Vagina (tissue), 2 donors: ENCODE data around the gene PI4KA. TPM values are rescaled to one million over a fixed set of nuclear protein-coding genes. Genes with fewer than 3 reads are reported as not detected.

Source experiments
- DNase-seq, 2 donors: peaks; one replicate each; pipeline ENCODE4 v3.0.0-alpha.2; 2017; ENCODE audit errors: extremely low spot score in 2 of 2
- H3K27ac ChIP-seq: fragments of 200-600 bp; sonication (generic); one replicate; pipeline ENCODE4 v1.5.1; 2019
- H3K27me3 ChIP-seq: fragments of 200-600 bp; sonication (generic); one replicate; pipeline ENCODE4 v1.5.1; 2019
- H3K36me3 ChIP-seq, 2 donors: fragments of 200-600 bp; sonication (generic); one replicate each; pipeline ENCODE4 v1.5.1; 2017 to 2019
- H3K4me1 ChIP-seq: fragments of 200-600 bp; sonication (generic); one replicate; pipeline ENCODE4 v1.5.1; 2019
- H3K4me3 ChIP-seq, 2 donors: fragments of 200-600 bp; sonication (generic); 1 replicate in 1 of 2; 2 replicates in 1 of 2; pipeline ENCODE4 v1.5.1; 2016 to 2019
- H3K9me3 ChIP-seq: fragments of 200-600 bp; sonication (generic); one replicate; pipeline ENCODE4 v1.5.1; 2019
- POLR2A ChIP-seq, 2 donors: fragments of 450-650 bp; IDR thresholded peaks; one replicate each; pipeline ENCODE4 v1.6.1; 2017; ENCODE audit warnings: antibody characterized with exemption in 2 of 2, mild to moderate bottlenecking in 2 of 2, moderate library complexity in 2 of 2
- POLR2AphosphoS5 ChIP-seq, 2 donors: sonication (generic); formaldehyde crosslinking; IDR thresholded peaks; one replicate each; pipeline ENCODE4 v1.9.0; 2017; ENCODE audit warnings: antibody characterized with exemption in 2 of 2, mild to moderate bottlenecking in 2 of 2, low read depth in 1 of 2; ENCODE audit not compliant: insufficient read depth in 1 of 2
- intact Hi-C: fragments of 100-400 bp; cut with DNase I; formaldehyde crosslinking; loops from one replicate; pipeline ENCODE4 v1.15.1; 2023
- total RNA-seq: library from RNA; depleted of rRNA; stranded (reverse); fragments of >200 nt; gene quantifications from one replicate; pipeline ENCODE4 v1.2.3, GENCODE V29; 2016
- TF ChIP-seq, protein P1 (sequence below), 3 experiments: fragments of 450-650 bp in 2 of 3; fragments of 200-600 bp in 1 of 3; sonication (generic) in 1 of 3; IDR thresholded peaks; one replicate each; pipeline ENCODE4 v1.5.1; 2017 to 2019; ENCODE audit warnings: antibody characterized with exemption in 3 of 3, mild to moderate bottlenecking in 2 of 3, moderate library complexity in 2 of 3

The PI4KA gene
- total RNA-seq, 1 donor from 2014 or later = 135 TPM

DNA sequence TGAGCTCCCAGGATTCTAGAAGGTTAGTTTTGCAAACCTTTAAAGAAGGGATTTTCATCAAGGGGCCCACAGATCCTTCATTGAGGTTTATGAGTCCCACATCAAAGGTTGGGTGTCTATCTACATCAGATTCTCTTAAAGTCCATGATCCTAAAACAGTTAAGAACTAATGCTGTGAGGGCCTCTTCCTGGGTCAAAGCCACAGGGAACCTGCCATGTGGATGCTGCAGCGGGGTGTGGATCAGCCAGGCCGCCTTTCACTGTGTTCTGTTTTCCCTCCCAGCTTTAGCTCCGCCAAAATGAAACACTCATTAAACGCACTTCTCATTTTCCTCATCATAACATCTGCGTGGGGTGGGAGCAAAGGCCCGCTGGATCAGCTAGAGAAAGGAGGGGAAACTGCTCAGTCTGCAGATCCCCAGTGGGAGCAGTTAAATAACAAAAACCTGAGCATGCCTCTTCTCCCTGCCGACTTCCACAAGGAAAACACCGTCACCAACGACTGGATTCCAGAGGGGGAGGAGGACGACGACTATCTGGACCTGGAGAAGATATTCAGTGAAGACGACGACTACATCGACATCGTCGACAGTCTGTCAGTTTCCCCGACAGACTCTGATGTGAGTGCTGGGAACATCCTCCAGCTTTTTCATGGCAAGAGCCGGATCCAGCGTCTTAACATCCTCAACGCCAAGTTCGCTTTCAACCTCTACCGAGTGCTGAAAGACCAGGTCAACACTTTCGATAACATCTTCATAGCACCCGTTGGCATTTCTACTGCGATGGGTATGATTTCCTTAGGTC lies 79.4 kb downstream of the PI4KA start:
- Histone ChIP-seq H3K4me3 (no peak overlapping the region), H3K27ac (peak overlapping the region; percentile 77), H3K4me1 (peaks cover 30% of the 10 kb centered on the region), H3K9me3 (no peaks in the 10 kb centered on the region), H3K36me3 (no peaks in the 10 kb centered on the region), H3K27me3 (no peaks in the 10 kb centered on the region)
- DNase-seq = no peak
- intact Hi-C loops = no loop called here
- TF ChIP-seq POLR2A (IDR thresholded peaks at IDR 0.05) (no peak), POLR2AphosphoS5 (IDR thresholded peaks at IDR 0.05; ENCODE audit: insufficient read depth in 1 of 2, low read depth in 1 of 2) (no peak)
- TF ChIP-seq, protein P1, sequence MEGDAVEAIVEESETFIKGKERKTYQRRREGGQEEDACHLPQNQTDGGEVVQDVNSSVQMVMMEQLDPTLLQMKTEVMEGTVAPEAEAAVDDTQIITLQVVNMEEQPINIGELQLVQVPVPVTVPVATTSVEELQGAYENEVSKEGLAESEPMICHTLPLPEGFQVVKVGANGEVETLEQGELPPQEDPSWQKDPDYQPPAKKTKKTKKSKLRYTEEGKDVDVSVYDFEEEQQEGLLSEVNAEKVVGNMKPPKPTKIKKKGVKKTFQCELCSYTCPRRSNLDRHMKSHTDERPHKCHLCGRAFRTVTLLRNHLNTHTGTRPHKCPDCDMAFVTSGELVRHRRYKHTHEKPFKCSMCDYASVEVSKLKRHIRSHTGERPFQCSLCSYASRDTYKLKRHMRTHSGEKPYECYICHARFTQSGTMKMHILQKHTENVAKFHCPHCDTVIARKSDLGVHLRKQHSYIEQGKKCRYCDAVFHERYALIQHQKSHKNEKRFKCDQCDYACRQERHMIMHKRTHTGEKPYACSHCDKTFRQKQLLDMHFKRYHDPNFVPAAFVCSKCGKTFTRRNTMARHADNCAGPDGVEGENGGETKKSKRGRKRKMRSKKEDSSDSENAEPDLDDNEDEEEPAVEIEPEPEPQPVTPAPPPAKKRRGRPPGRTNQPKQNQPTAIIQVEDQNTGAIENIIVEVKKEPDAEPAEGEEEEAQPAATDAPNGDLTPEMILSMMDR (IDR thresholded peaks at IDR 0.05) = no peak

DNA sequence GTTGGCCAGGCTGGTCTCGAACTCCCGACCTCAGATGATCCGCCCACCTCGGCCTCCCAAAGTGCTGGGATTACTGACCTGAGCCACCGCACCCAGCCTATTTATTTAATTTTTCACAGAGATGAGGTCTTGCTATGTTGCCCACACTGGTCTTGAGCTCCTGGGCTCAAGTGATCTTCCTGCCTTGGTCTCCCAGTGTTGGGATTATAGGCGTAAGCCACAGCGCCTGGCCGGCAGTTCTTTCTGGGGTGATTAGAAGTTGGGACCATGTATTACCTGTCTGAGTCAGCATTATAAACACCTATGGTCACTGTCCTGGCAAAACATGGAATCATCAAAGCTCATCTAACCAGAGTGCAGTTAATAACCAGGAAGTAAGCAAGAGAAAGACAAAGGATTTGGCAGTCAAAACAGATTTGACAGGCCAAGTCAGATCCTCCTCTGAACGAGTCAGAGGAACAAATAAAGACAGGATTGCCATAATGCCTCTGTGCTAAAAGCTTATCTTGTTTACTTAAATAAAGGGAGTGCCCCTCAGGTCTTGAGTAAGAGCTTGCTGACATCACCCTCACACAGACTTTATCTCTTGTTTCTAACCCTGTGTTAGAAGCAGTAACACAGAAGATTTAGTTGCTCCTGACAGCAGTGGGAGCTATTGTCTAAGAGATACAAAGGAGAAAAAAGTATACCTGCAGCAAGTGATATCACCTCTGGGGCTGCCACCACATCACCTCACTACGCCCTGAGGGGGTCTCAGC lies 81.0 kb downstream of the PI4KA start:
- no peak for TF ChIP-seq POLR2A (IDR thresholded peaks at IDR 0.05)
- TF ChIP-seq POLR2AphosphoS5 (IDR thresholded peaks at IDR 0.05; ENCODE audit: insufficient read depth in 1 of 2, low read depth in 1 of 2) = peak in 1 of 2 donors; percentile 98
- TF ChIP-seq, protein P1 (IDR thresholded peaks at IDR 0.05) = no peak
- H3K4me3 ChIP-seq = no peak overlapping the region
- H3K4me1 ChIP-seq = peaks cover 30% of the 10 kb centered on the region
- no peak for DNase-seq
- peak overlapping the region; percentile 77 for H3K27ac ChIP-seq
- H3K27me3 ChIP-seq = no peaks in the 10 kb centered on the region
- no peaks in the 10 kb centered on the region for H3K9me3 ChIP-seq
- no peaks in the 10 kb centered on the region for H3K36me3 ChIP-seq
- intact Hi-C loops = no loop called here

- no peak overlapping the region for H3K4me3 ChIP-seq
- no peaks in the 10 kb centered on the region for H3K27me3 ChIP-seq
- peaks cover 30% of the 10 kb centered on the region for H3K4me1 ChIP-seq
- H3K36me3 ChIP-seq = no peaks in the 10 kb centered on the region
- no peak for DNase-seq
- H3K27ac ChIP-seq = peak overlapping the region; percentile 77
- TF ChIP-seq POLR2A (IDR thresholded peaks at IDR 0.05) (no peak), POLR2AphosphoS5 (IDR thresholded peaks at IDR 0.05; ENCODE audit: insufficient read depth in 1 of 2, low read depth in 1 of 2) (no peak)
- TF ChIP-seq, protein P1 (IDR thresholded peaks at IDR 0.05) = no peak
- no peaks in the 10 kb centered on the region for H3K9me3 ChIP-seq
- intact Hi-C loops = no loop called here
Measured at GRCh38 chr22:20776624-20777405, 81.8 kb downstream of the PI4KA start.

- Histone ChIP-seq H3K27me3 (no peaks in the 10 kb centered on the region), H3K36me3 (no peaks in the 10 kb centered on the region), H3K4me1 (peaks cover 30% of the 10 kb centered on the region), H3K4me3 (no peak overlapping the region), H3K9me3 (no peaks in the 10 kb centered on the region), H3K27ac (no peak overlapping the region)
- intact Hi-C loops = no loop called here
- TF ChIP-seq POLR2A (IDR thresholded peaks at IDR 0.05) (no peak), POLR2AphosphoS5 (IDR thresholded peaks at IDR 0.05; ENCODE audit: insufficient read depth in 1 of 2, low read depth in 1 of 2) (no peak)
- TF ChIP-seq, protein P1 (IDR thresholded peaks at IDR 0.05) = no peak
- no peak for DNase-seq
Measured at GRCh38 chr22:20775342-20775895, 83.2 kb downstream of the PI4KA start.
